Measurements from ENCODE around the gene CLDND1.

The CLDND1 gene

GRCh38 chr3:98513091-98513511 lies 9.6 kb downstream of the CLDND1 start:
- peak; percentile 47 for DNase-seq

GRCh38 chr3:98512576-98512975 lies 10.1 kb downstream of the CLDND1 start:
- DNase-seq, result no peak

GRCh38 chr3:98508582-98508981 lies 14.1 kb downstream of the CLDND1 start:
- DNase-seq, result no peak

- no peak for DNase-seq
Observed at GRCh38 chr3:98504539-98504938, 18.2 kb downstream of the CLDND1 start.

GRCh38 chr3:98501863-98502576 lies 20.7 kb downstream of the CLDND1 start:
- DNase-seq, result no peak

GRCh38 chr3:98501270-98501669 lies 21.4 kb downstream of the CLDND1 start:
- no peak for DNase-seq

GRCh38 chr3:98500019-98500418 lies 22.7 kb downstream of the CLDND1 start:
- DNase-seq, result no peak

- no peak for DNase-seq
Observed at GRCh38 chr3:98497381-98497780, 25.3 kb downstream of the CLDND1 start, which contains the start of gene OR5K2. OR5K2 (plus strand) TSS chr3:98497681; CDS start chr3:98497681, 0 bp downstream.

- no peak for DNase-seq
Observed at GRCh38 chr3:98483626-98484025, 39.1 kb downstream of the CLDND1 start.

GRCh38 chr3:98482717-98483482 lies 39.8 kb downstream of the CLDND1 start:
- DNase-seq, result no peak
